ENCODE measurements around the gene FBXO33. TPM values are rescaled to one million over a fixed set of nuclear protein-coding genes. Genes with fewer than 3 reads are reported as not detected.

Gene FBXO33
- total RNA-seq, 1 experiment from 2014 or later = 9.7 TPM

DNA sequence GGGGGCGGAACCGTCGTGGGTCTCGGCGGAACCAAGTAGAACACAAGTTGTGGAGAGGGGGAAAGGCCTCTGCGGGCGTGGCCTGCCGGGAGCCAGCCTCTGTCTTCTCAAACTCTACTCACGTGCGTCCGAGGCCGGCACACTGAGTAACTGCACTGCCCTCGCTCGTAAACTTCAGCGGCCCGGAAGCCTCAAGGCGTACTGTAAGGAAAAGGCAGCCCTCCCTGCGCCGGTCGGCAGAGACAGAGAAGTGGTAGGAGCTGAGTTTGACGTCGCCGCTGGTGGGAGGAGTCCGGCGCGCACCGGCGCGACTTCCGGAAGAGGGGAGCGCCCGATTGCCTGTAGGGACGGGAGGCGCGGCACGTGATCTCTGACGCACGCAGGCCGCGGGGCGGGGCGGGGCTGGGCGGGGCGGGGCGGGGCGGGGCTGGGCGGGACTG, at the start of gene FBXO33 (continued):
- TF ChIP-seq, protein P1, sequence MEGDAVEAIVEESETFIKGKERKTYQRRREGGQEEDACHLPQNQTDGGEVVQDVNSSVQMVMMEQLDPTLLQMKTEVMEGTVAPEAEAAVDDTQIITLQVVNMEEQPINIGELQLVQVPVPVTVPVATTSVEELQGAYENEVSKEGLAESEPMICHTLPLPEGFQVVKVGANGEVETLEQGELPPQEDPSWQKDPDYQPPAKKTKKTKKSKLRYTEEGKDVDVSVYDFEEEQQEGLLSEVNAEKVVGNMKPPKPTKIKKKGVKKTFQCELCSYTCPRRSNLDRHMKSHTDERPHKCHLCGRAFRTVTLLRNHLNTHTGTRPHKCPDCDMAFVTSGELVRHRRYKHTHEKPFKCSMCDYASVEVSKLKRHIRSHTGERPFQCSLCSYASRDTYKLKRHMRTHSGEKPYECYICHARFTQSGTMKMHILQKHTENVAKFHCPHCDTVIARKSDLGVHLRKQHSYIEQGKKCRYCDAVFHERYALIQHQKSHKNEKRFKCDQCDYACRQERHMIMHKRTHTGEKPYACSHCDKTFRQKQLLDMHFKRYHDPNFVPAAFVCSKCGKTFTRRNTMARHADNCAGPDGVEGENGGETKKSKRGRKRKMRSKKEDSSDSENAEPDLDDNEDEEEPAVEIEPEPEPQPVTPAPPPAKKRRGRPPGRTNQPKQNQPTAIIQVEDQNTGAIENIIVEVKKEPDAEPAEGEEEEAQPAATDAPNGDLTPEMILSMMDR (IDR thresholded peaks at IDR 0.05 in 2 of 3, conservative IDR thresholded peaks at IDR 0.05 in 1 of 3; ENCODE audit: borderline replicate concordance in 1 of 3, insufficient read depth in 1 of 3, low read depth in 2 of 3, low read length in 2 of 3) = no peak
- TF ChIP-seq ZNF274 (IDR thresholded peaks at IDR 0.05; ENCODE audit: low read depth, low read length) = no peak
- TF ChIP-seq SP1 (IDR thresholded peaks at IDR 0.05; ENCODE audit: low read depth) = peak; percentile 93
- peak; percentile 79 for TF ChIP-seq JUND (IDR thresholded peaks at IDR 0.05)
- TF ChIP-seq CBX3 (IDR thresholded peaks at IDR 0.05; ENCODE audit: low read depth) = peak; percentile 50; the same call in 1 of the 2 replicates
- TF ChIP-seq SRF (IDR thresholded peaks at IDR 0.05; ENCODE audit: low read depth) = no peak
- TF ChIP-seq FOSL1 (IDR thresholded peaks at IDR 0.05; ENCODE audit: low read depth) = no peak
- TF ChIP-seq CEBPB (IDR thresholded peaks at IDR 0.05; ENCODE audit: low read depth) = no peak

DNA sequence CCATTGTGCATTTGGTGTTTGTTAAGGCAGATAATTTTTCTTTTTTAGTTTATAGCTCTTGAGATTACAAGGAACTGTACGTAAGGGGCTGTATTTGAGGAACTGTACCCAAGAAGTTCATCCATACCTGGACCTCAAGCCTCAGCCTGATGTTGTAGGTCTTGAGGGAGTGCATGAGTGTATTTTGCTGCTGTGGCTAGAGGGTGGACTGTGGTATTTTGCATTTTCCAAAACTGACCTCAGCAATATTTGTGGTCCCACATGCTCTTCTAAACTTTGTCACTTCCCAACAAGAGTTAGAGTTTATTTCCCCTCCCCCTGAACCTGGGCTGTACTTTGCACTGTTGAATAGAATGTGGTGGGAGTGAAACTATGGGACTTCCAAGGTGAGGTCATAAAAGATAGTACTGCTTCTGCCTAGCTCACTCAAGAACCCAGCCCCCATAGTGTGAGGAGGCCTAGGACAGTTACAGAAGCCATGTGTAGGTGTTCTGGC, 42.2 kb upstream of the FBXO33 start:
- no peak for TF ChIP-seq RAD21 (IDR thresholded peaks at IDR 0.05; ENCODE audit: low read depth)
- TF ChIP-seq SIN3A (IDR thresholded peaks at IDR 0.05; ENCODE audit: low read depth) = no peak
- TF ChIP-seq ZNF274 (IDR thresholded peaks at IDR 0.05; ENCODE audit: low read depth, low read length) = no peak
- TF ChIP-seq SP1 (IDR thresholded peaks at IDR 0.05; ENCODE audit: low read depth) = no peak
- TF ChIP-seq EZH2 (IDR thresholded peaks at IDR 0.05) = no peak
- TF ChIP-seq SRF (IDR thresholded peaks at IDR 0.05; ENCODE audit: low read depth) = no peak
- no peak for TF ChIP-seq CEBPB (IDR thresholded peaks at IDR 0.05; ENCODE audit: low read depth)
- TF ChIP-seq TCF7L2 (IDR thresholded peaks at IDR 0.05; ENCODE audit: borderline replicate concordance, extremely low read depth, insufficient read depth, insufficient read length) = no peak
- no peak for TF ChIP-seq ELF1 (IDR thresholded peaks at IDR 0.05; ENCODE audit: borderline replicate concordance, low read depth)
- no peak for TF ChIP-seq CBX3 (IDR thresholded peaks at IDR 0.05; ENCODE audit: low read depth)
- no peak for TF ChIP-seq EZH2phosphoT487 (IDR thresholded peaks at IDR 0.05; ENCODE audit: borderline replicate concordance)
- TF ChIP-seq POLR2AphosphoS5 (IDR thresholded peaks at IDR 0.05; ENCODE audit: low read depth, low read length) = no peak
- TF ChIP-seq FOSL1 (IDR thresholded peaks at IDR 0.05; ENCODE audit: low read depth) = no peak
- no peak for TF ChIP-seq ZFX (IDR thresholded peaks at IDR 0.05)
- no peaks in the 10 kb centered on the region for H3K9me2 ChIP-seq (ENCODE audit: insufficient read depth)
- H4K20me1 ChIP-seq (ENCODE audit: insufficient read depth) = no peaks in the 10 kb centered on the region
- POLR2A ChIA-PET = no interaction called here
- BruUV-seq (replicated peaks) = no TSS peak
- no peak overlapping the region for H2AFZ ChIP-seq (ENCODE audit: low read depth, low read length, poor library complexity, severe bottlenecking)
- H3K4me3 ChIP-seq (replicated peaks in 1 of 2; ENCODE audit: low read depth in 1 of 2, low read length in 2 of 2) = no peak overlapping the region
- DNase-seq (ENCODE audit: low read depth, low spot score) = no peak
- H3K27me3 ChIP-seq (ENCODE audit: insufficient read depth, low read length) = no peaks in the 10 kb centered on the region
- H3K36me3 ChIP-seq (ENCODE audit: control insufficient read depth in 1 of 2, insufficient read depth in 2 of 2, low read length in 2 of 2) = no peaks in the 10 kb centered on the region
- no peak overlapping the region for H3K4me2 ChIP-seq (ENCODE audit: low read length)
- RAD21 ChIA-PET (ENCODE audit: low non-redundant PET in 1 of 2, low total read pairs in 2 of 2, uncharacterized antibody in 2 of 2, unreplicated experiment in 2 of 2) = no interaction called here
- H3K4me1 ChIP-seq (ENCODE audit: control insufficient read depth in 1 of 2, insufficient read depth in 2 of 2, low read length in 2 of 2) = no peaks in the 10 kb centered on the region
- H3K9ac ChIP-seq (ENCODE audit: low read length) = no peak overlapping the region
- intact Hi-C loops (cut with micrococcal nuclease) = no loop called here
- H3K79me2 ChIP-seq (ENCODE audit: insufficient read depth, low read length) = no peaks in the 10 kb centered on the region
- H3K9me3 ChIP-seq (ENCODE audit: control insufficient read depth in 1 of 2, insufficient read depth in 1 of 2, low read depth in 1 of 2, low read length in 2 of 2) = no peaks in the 10 kb centered on the region
- no peak for ATAC-seq
- no peak overlapping the region for H3K27ac ChIP-seq (ENCODE audit: low read depth, low read length)
- CTCF ChIA-PET = no interaction called here

Measured in HCT116 (cell line).